Activated CD8-positive, alpha-beta memory T cell treated with anti-CD3 and anti-CD28 coated beads, Interleukin-2, amount 50 U/mL, for 1 hour (primary cell): ENCODE measurements around the gene STK25.

Source experiments
- DNase-seq: peaks from one replicate; pipeline ENCODE4 v3.0.0-alpha.2; 2020; ENCODE audit errors: extremely low read depth

The STK25 gene

GRCh38 chr2:241508240-241509154, at the start of gene STK25:
Gene STK25 (minus strand): TSS chr2:241508584. CDS start chr2:241508035, 549 bp downstream.
- peak; percentile 88 for DNase-seq

DNA sequence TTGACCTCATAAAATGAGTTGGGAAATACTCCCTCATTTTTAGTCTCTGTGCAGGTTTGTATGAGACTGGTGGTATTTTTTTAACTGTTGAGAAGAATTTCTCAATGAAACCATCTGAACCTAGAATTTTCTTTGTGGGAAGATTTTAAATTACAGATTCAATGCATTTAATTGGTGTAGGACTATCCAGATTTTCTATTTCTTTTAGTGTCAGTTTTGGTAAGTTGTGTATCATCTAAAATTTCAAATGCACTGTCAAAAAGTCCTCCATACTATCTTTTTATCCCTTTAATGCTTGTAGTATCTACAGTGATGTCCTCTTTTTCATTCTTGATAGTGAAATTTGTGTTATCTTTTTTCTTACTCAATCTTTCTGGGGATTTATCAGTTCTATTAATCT, 48.4 kb upstream of the STK25 start:
- no peak for DNase-seq

- no peak for DNase-seq
Measured at GRCh38 chr2:241555711-241556110, 47.3 kb upstream of the STK25 start.

GRCh38 chr2:241554610-241555322, 46.4 kb upstream of the STK25 start:
- no peak for DNase-seq

DNA sequence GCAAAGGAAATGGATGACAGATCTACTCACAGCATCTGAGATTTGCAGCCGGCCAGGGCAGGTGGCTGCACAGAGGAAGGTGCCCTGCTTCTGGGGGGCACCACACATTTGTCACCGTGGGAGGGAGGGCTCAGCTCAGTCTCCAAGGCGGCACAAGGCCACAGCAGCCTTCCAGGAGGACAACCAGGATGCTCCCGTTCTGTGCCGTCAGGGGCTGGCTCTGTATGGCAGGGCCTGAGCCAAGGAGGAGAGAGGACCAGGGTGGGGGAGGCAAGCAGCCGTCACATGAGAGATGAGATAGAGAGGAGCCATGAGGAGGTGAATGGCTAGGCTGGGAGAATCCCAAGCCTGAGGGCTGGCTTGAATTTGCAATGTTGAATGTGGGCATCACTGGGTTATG, 45.6 kb upstream of the STK25 start:
- no peak for DNase-seq

DNA sequence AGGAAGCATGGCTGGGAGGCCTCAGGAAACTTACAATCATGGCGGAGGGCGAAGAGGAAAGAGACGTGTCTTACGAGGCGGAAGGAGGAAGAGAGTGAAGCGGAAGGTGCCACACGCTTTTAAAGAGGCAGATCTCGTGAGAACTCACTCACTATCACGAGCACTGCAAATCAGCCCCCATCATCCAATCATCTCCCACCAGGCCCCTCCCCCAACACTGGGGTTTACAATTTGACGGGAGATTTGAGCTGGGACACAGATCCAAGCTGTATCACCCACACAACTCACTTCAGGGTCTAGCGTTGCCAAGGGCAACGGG, 45.1 kb upstream of the STK25 start:
- DNase-seq = no peak

GRCh38 chr2:241551998-241552737, 43.8 kb upstream of the STK25 start:
- no peak for DNase-seq

- no peak for DNase-seq
Measured at GRCh38 chr2:241551599-241551997, 43.2 kb upstream of the STK25 start.

DNA sequence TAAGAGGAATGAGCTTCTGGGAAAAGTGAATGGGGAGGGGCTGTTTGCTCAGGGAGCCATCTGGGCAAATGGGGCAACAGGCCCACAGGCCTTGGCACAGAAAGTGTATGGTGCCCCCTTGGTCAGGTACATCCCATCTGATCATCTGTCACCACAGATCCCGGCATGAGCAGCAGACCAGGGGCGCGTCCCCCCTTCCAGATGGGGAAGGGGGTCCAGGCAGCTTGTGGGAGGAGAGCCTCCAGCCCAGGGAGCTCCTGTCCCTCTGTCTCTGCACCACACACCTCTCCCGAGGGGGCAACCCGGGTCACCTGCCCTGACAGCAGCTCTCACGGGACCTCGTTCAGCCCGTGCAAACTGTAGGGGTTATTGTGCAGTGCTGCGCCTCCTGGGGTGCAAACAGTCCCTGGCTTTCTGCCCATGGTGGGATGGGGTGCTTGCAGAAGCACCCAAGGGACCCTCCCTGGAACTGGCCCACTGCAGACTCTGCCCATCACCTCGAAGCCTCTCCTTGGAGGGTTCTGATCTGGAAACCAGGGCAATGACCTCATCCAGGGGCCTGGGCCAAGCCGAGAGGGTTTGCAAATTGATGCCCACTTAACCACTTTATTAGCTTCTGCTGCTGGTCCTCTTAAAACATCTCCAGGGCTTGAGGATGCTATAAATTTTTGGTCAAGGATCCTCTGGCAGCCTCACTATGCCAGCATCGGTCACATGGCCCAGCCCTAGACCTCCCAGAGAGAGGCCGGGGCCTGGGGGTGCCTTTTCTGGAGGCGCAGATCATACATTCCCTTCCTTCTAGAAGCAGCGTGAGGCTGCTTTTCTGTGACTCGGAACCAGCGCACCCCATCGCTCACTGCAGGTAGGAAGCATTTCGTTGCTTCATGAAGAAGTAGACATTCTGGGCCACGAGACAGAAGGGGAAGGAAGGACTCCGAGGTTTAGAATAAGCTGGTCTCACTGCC, 42.5 kb upstream of the STK25 start:
- no peak for DNase-seq

- DNase-seq = no peak
Measured at GRCh38 chr2:241548451-241548835, 40.1 kb upstream of the STK25 start.

DNA sequence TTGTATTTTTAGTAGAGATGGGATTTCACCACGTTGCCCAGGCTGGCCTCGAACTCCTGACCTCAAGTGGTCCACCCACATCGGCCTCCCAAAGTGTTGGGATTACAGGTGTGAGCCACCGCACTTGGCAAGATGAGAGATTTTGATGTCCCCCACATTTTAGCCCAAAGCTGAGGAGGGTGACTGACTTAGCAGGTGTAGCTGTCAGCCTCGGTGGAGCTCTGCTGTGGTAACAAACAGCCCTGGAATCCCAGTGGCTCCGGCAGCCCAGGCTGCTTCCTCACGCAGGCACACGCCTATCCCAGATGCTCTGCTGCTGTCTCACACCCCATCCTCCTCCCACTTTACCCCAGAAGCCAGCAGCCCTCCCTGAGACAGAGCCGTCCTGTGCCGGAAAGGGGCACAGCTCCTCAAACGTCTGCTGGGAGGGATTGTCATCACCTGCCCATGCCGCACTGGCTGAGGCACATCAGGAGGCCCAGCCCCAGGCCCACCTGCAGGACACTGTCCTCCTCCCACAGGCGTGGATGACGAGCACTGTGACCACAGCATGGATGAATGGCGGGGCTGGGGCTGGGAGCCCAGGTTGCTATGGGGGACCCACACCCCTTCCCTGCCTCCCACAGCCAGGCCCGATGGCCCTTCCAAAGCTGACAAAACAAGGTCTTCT, 39.5 kb upstream of the STK25 start:
- DNase-seq = no peak

- DNase-seq = no peak
Measured at GRCh38 chr2:241546771-241547498, 38.6 kb upstream of the STK25 start.

DNA sequence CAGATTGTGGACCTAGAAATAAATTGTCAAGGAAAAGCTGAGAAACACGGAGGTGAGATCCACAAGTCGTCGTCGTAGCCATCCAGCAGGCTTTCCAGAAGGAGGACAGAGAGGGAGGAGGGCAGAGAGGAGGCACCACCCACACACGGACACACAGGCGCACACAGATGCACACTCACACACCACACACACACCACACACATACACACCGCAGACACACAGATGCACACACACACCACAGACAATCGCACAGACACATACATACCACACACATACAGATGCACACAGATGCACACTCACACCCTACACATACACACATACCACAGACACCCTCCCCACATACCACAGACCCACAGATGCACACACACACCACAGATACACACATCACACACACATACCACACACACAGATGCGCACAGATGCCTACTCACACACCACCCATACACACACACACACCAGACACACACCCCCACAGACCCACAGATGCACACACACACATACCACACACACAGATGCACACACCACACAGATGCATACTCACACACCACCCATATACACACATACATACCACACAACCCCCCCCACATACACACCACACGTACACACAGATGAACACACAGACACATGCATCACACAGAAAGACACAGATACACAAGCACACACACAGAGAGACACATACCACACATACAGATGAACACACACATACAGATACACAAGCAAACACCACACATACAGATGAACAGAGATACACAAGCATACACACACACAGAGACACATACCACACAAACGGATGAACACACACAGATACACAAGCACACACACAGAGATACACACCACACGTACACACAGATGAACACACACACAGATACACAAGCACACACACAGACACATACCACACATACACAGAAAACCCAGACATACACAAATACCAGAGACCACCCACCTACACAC, 37.4 kb upstream of the STK25 start:
- no peak for DNase-seq

- DNase-seq = no peak
Measured at GRCh38 chr2:241545106-241545505, 36.7 kb upstream of the STK25 start.

DNA sequence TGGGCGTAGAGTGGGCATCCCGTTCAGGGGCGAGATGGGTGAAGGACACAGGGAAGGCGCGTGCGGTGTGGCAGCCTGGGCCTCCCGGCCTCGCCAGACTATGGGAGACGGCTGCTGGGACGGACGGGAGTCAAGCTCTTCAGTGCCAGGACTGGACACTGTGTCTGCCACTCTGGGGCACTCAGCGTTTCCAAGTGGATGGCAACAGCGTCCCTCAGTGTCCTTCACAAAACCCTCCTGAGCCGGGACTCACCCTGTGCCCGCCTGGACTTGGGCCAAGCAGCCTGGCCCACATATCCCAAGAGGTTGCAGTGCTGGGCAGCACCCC, 33.9 kb upstream of the STK25 start:
- no peak for DNase-seq

DNA sequence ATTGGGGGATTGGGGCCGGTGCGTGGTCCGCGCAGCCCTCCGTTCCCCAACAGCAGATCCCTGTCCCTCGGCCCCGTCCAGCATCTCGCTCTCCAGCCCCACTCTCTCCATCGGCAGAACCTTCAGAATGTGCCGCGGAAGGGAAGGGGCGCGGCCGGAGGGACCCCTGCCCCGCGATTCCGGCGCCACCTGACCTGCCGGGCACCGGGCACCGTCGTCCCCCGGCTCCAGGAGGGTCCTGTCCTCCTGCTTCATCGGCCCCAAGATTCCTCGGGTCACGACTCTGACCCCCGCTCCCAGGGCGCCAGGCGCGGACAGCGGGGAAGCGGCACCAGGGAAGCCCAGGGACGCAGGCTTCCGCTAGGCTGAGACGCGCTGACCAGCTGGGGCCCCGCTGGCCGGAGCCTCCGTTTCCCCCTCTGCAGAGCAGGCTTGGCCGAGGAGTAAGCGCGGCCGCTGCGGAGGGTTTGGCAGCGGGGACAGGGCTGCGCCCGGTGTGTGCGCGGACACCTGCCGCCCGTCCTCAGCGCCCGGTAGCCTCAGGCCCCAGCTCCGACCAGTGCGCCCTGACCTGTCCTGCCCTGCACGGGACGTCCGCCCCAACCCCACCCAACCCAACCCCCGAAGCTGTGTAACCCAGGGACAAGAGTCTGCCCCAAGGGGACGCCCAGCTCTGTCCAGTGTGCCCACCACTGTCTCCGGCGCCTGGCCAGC, 33.3 kb upstream of the STK25 start:
- no peak for DNase-seq

- DNase-seq = no peak
Measured at GRCh38 chr2:241540771-241541561, 32.6 kb upstream of the STK25 start.

- DNase-seq = no peak
Measured at GRCh38 chr2:241540401-241540770, 32.0 kb upstream of the STK25 start.
